B cell (primary cell): ENCODE data around the gene SYNE4. TPM values are rescaled to one million over a fixed set of nuclear protein-coding genes. Genes with fewer than 3 reads are reported as not detected.

Experiments
- ATAC-seq: fragments of 200-7000 bp; cut with Tn5 transposase; one replicate; pipeline ENCODE4 v1.10.0; 2021; ENCODE audit warnings: low read depth, mild to moderate bottlenecking, moderate number of reproducible peaks, moderate library complexity
- CTCF ChIA-PET: fragments of 350-600 bp; sonication (Branson Sonifier 250); formaldehyde crosslinking; loops from one replicate; lab custom pipeline; 2021; ENCODE audit warnings: antibody characterized with exemption, inconsistent platforms; lab: Charles Lee
- POLR2A ChIA-PET: fragments of 350-600 bp; sonication (Branson Sonifier 250); formaldehyde crosslinking; loops from one replicate; lab custom pipeline; 2021; ENCODE audit warnings: antibody characterized with exemption; lab: Charles Lee
- DNase-seq: peaks from one replicate; pipeline ENCODE4 v3.0.0; 2013
- H2AFZ ChIP-seq: 2 replicates; pipeline ENCODE4 v1.6.1; 2012; ENCODE audit warnings: mild to moderate bottlenecking, low read depth, low read length; ENCODE audit not compliant: insufficient read depth, poor library complexity, severe bottlenecking
- H3K27ac ChIP-seq, 2 donors: 1 replicate in 1 of 2; 2 replicates in 1 of 2; pipeline ENCODE4 v1.5.1; 2012 to 2013; ENCODE audit warnings: low read length in 2 of 2, mild to moderate bottlenecking in 2 of 2, moderate library complexity in 1 of 2
- H3K27me3 ChIP-seq, 4 experiments: fragments of 200-600 bp in 1 of 4; sonication (generic) in 1 of 4; replicated peaks in 1 of 4; 1 replicate in 2 of 4; 2 replicates in 2 of 4; pipeline versions ENCODE4 v1.6.1 to v1.7.0; 2013 to 2016; ENCODE audit warnings: low read length in 3 of 4, mild to moderate bottlenecking in 2 of 4, mixed read lengths in 1 of 4, moderate library complexity in 1 of 4; ENCODE audit not compliant: insufficient read depth in 4 of 4, control insufficient read depth in 3 of 4; ENCODE audit errors: control extremely low read depth in 1 of 4
- H3K36me3 ChIP-seq, 2 experiments: replicated peaks in 1 of 2; 1 replicate in 1 of 2; 2 replicates in 1 of 2; pipeline versions ENCODE4 v1.6.1 to v1.7.1; 2013; ENCODE audit warnings: low read length in 1 of 2; ENCODE audit not compliant: insufficient read depth in 2 of 2, control insufficient read depth in 1 of 2; ENCODE audit errors: control extremely low read depth in 1 of 2, extremely low read depth in 1 of 2
- H3K4me1 ChIP-seq, 2 donors: fragments of 200-600 bp in 1 of 2; sonication (generic) in 1 of 2; 1 replicate in 1 of 2; 2 replicates in 1 of 2; pipeline versions ENCODE4 v1.5.1 to v1.6.1; 2013 to 2017; ENCODE audit warnings: low read length in 2 of 2; ENCODE audit not compliant: control insufficient read depth in 2 of 2, insufficient read depth in 2 of 2
- H3K4me2 ChIP-seq: replicated peaks from 2 replicates; pipeline ENCODE3; 2012; ENCODE audit warnings: mild to moderate bottlenecking, low read depth, low read length; ENCODE audit not compliant: poor library complexity, severe bottlenecking
- H3K4me3 ChIP-seq, 5 experiments: fragments of 200-600 bp in 1 of 5; sonication (generic) in 1 of 5; 1 replicate in 3 of 5; 2 replicates in 2 of 5; pipeline versions ENCODE4 v1.5.1 to v1.7.0; 2011 to 2016; ENCODE audit warnings: low read length in 4 of 5, mild to moderate bottlenecking in 4 of 5, low read depth in 2 of 5, control low read depth in 1 of 5, moderate library complexity in 1 of 5; ENCODE audit not compliant: insufficient read depth in 1 of 5; ENCODE audit errors: control extremely low read depth in 1 of 5, extremely low read depth in 1 of 5
- H3K79me2 ChIP-seq: fragments of 200-600 bp; sonication (generic); one replicate; pipeline ENCODE4 v1.6.0; 2016; ENCODE audit warnings: low read length; ENCODE audit not compliant: control insufficient read depth, insufficient read depth
- H3K9ac ChIP-seq: fragments of 200-600 bp; sonication (generic); 2 replicates; pipeline ENCODE4 v1.6.1; 2017; ENCODE audit warnings: mild to moderate bottlenecking, low read length, moderate library complexity
- H3K9me3 ChIP-seq, 3 donors: one replicate each; pipeline versions ENCODE4 v1.6.1 to v1.7.1; 2013; ENCODE audit warnings: low read length in 2 of 3; ENCODE audit not compliant: control insufficient read depth in 2 of 3, insufficient read depth in 1 of 3; ENCODE audit errors: control extremely low read depth in 1 of 3
- H4K20me1 ChIP-seq: 2 replicates; pipeline ENCODE4 v1.6.0; 2012; ENCODE audit warnings: mild to moderate bottlenecking, low read length; ENCODE audit not compliant: insufficient read depth, control insufficient read depth, poor library complexity, severe bottlenecking
- H3K27ac Mint-ChIP-seq: one replicate; pipeline ENCODE4 v1.8.0; 2021; ENCODE audit warnings: mixed read lengths
- H3K27me3 Mint-ChIP-seq: one replicate; pipeline ENCODE4 v1.8.0; 2021; ENCODE audit warnings: mixed read lengths
- H3K4me1 Mint-ChIP-seq: one replicate; pipeline ENCODE4 v1.8.0; 2021; ENCODE audit warnings: mixed read lengths
- H3K4me3 Mint-ChIP-seq: one replicate; pipeline ENCODE4 v1.8.0; 2021; ENCODE audit warnings: mixed read lengths
- H3K9me3 Mint-ChIP-seq: one replicate; pipeline ENCODE4 v1.8.0; 2022; ENCODE audit warnings: mixed read lengths; ENCODE audit not compliant: insufficient read depth
- CTCF ChIP-seq: fragments of 200-600 bp; IDR thresholded peaks from one replicate; pipeline ENCODE4 v1.8.0; 2022; ENCODE audit warnings: antibody characterized with exemption, mild to moderate bottlenecking
- EZH2 ChIP-seq: IDR thresholded peaks from 2 replicates; pipeline ENCODE4 v1.6.1; 2012; ENCODE audit warnings: borderline replicate concordance, low read depth, mild to moderate bottlenecking, moderate library complexity, low read length; ENCODE audit not compliant: insufficient read depth, poor library complexity, severe bottlenecking
- WGBS: methylation state at CpG from one replicate; pipeline ENCODE4 v1.1.5; 2013; ENCODE audit warnings: missing lambda C conversion rate; ENCODE audit not compliant: insufficient coverage; 5-methylcytosine and 5-hydroxymethylcytosine counted together
- intact Hi-C: fragments of 100-400 bp; cut with micrococcal nuclease; formaldehyde crosslinking; loops from one replicate; pipeline ENCODE4 v1.10.0; 2022
- polyA plus RNA-seq: library from polyadenylated mRNA; depleted of rRNA; stranded (reverse); fragments of >200 nt; gene quantifications from 2 replicates; pipeline ENCODE4 v1.2.3, GENCODE V29; 2012
- total RNA-seq, 2 donors: library from RNA; stranded (reverse); fragments of 120-200 nt in 1 of 2; gene quantifications; 1 replicate in 1 of 2; 2 replicates in 1 of 2; pipeline versions ENCODE4 v1.2.3 to v1.2.4, GENCODE V29; 2013 to 2022

SYNE4 gene
- total and polyA plus RNA-seq, 2 donors (not counting 1 experiment from before 2014, with no cell fraction given), result 2.3 to 2.4 TPM

- Mint-ChIP-seq H3K27ac (no peak overlapping the region), H3K27me3 (peaks cover 17% of the 10 kb centered on the region), H3K4me3 (peak overlapping the region; percentile 45), H3K9me3 (no peaks in the 10 kb centered on the region), H3K4me1 (peaks cover 9% of the 10 kb centered on the region)
- CTCF ChIA-PET, result no interaction called here
- H3K4me3 ChIP-seq, result peak overlapping the region in 1 of 5 experiments; percentile 50
- ATAC-seq (no peak), DNase-seq (no peak)
- 21% methylated on average over 11 of the region's 20 CpGs for WGBS
- H3K4me1 ChIP-seq, result peaks cover 13 to 20% of the 10 kb centered on the region in 2 donors
- peak overlapping the region; percentile 89 for H3K4me2 ChIP-seq
- H3K27ac ChIP-seq, result no peak overlapping the region
- no peaks in the 10 kb centered on the region for H4K20me1 ChIP-seq
- H2AFZ ChIP-seq, result peak overlapping the region; percentile 82
- H3K9me3 ChIP-seq, result peaks cover 0 to 7% (median 0%) of the 10 kb centered on the region in 3 donors
- no peaks in the 10 kb centered on the region for H3K36me3 ChIP-seq
- H3K27me3 ChIP-seq, result peaks cover 0 to 28% (median 12%) of the 10 kb centered on the region in 4 experiments
- POLR2A ChIA-PET, result no interaction called here
- no peaks in the 10 kb centered on the region for H3K79me2 ChIP-seq
- intact Hi-C loops, result no loop called here
- H3K9ac ChIP-seq, result peak overlapping the region; percentile 48
- TF ChIP-seq EZH2 (no peak), CTCF (no peak)
These were observed 48.7 kb downstream of the SYNE4 start for GRCh38 chr19:35959968-35960320.

GRCh38 chr19:35959040-35959967, 49.3 kb downstream of the SYNE4 start:
- intact Hi-C loops, result no loop called here
- POLR2A ChIA-PET, result interaction anchor here (0.6 to 1.0 kb wide), 2 partner anchors 15 to 211 kb away, joined by 3 to 7 read pairs; no protein-coding TSS in a partner anchor

More at GRCh38 chr19:35959040-35959967, 49.3 kb downstream of the SYNE4 start:
- peaks cover 13 to 20% of the 10 kb centered on the region in 2 donors for H3K4me1 ChIP-seq
- peaks cover 9% of the 10 kb centered on the region for H3K4me1 Mint-ChIP-seq
- peaks cover 0 to 7% (median 0%) of the 10 kb centered on the region in 3 donors for H3K9me3 ChIP-seq
- peak overlapping the region; percentile 48 for H3K9ac ChIP-seq
- no peaks in the 10 kb centered on the region for H3K9me3 Mint-ChIP-seq
- H4K20me1 ChIP-seq, result no peaks in the 10 kb centered on the region
- CTCF ChIA-PET, result interaction anchor here (0.6 to 1.3 kb wide), 7 partner anchors 10 to 375 kb away, joined by 3 to 5 read pairs (median 4); no protein-coding TSS in a partner anchor
- DNase-seq (peak; percentile 79), ATAC-seq (peak; percentile 87)
- peak overlapping the region in 3 of 5 experiments; percentile 25 to 50 (median 42) for H3K4me3 ChIP-seq
- TF ChIP-seq CTCF, result peak; percentile 56
- TF ChIP-seq EZH2, result no peak
- peaks cover 0 to 28% (median 12%) of the 10 kb centered on the region in 4 experiments for H3K27me3 ChIP-seq
- H3K4me2 ChIP-seq, result peak overlapping the region; percentile 89
- peak overlapping the region; percentile 82 for H2AFZ ChIP-seq
- H3K79me2 ChIP-seq, result no peaks in the 10 kb centered on the region
- no peak overlapping the region for H3K27ac ChIP-seq
- peak overlapping the region; percentile 45 for H3K4me3 Mint-ChIP-seq
- H3K27ac Mint-ChIP-seq, result no peak overlapping the region
- H3K36me3 ChIP-seq, result no peaks in the 10 kb centered on the region
- peaks cover 17% of the 10 kb centered on the region for H3K27me3 Mint-ChIP-seq
- 15% methylated on average over 97 of the region's 97 CpGs for WGBS
